ENCODE results near the gene ROPN1L.
A peak's percentile ranks its signal among the peaks of the same experiment; 100 is the strongest.

Gene ROPN1L

DNA sequence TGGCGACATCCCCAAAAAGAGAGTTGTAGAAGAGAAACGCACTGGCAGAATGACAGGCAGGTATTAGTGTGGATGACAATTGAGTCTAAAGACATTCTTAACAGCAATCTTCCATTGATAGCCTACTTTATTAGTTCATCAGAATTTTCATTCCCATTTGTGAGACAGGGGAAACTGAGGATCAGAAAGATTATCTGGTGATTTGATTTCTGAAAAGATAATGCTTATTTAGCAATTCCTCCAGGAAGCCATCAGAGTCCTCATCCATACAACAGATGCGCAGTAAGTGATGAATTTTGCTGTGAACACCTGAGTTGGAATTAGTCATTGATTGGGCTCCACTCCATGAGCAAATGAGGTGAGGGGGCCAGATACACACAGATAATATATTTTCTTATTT is 64.9 kb downstream of the ROPN1L start:
- Histone ChIP-seq H2BK120ac (ENCODE audit: insufficient read depth, low read length, poor library complexity) (no peak overlapping the region), H3K18ac (ENCODE audit: low read length) (no peak overlapping the region), H3K4me1 (ENCODE audit: control insufficient read depth in 1 of 2, insufficient read depth in 2 of 2, low read length in 2 of 2) (peaks cover 6 to 14% of the 10 kb centered on the region in 2 experiments), H3K14ac (ENCODE audit: low read length) (no peak overlapping the region), H2BK5ac (ENCODE audit: low read depth, low read length, poor library complexity) (no peak overlapping the region), H3K27ac (ENCODE audit: low read depth, low read length) (no peak overlapping the region), H3K9me3 (ENCODE audit: insufficient read depth, low read depth, low read length) (no peaks in the 10 kb centered on the region), H4K12ac (ENCODE audit: low read depth, low read length) (no peak overlapping the region), H4K91ac (ENCODE audit: low read depth, low read length) (no peak overlapping the region), H3K4me2 (ENCODE audit: low read length) (no peak overlapping the region), H3K4ac (ENCODE audit: low read depth, low read length) (no peak overlapping the region), H3K36me3 (ENCODE audit: control insufficient read depth in 1 of 2, insufficient read depth in 2 of 2, low read length in 2 of 2) (no peaks in the 10 kb centered on the region), H4K8ac (ENCODE audit: low read depth, low read length) (no peak overlapping the region), H2AFZ (ENCODE audit: insufficient read depth, low read length, poor library complexity) (no peak overlapping the region), H2AK5ac (ENCODE audit: low read length) (no peak overlapping the region), H3K27me3 (ENCODE audit: insufficient read depth, low read length) (no peaks in the 10 kb centered on the region), H2BK12ac (ENCODE audit: low read length) (no peak overlapping the region), H3K79me2 (ENCODE audit: control insufficient read depth, insufficient read depth, low read length, poor library complexity) (no peaks in the 10 kb centered on the region), H3K4me3 (ENCODE audit: low read depth, low read length) (no peak overlapping the region), H3K9ac (ENCODE audit: low read length) (no peak overlapping the region), H3K79me1 (ENCODE audit: low read length) (peaks cover 3% of the 10 kb centered on the region), H3K23ac (ENCODE audit: low read length) (no peak overlapping the region)
- no CpG with 5 or more reads among the region's 3 CpGs for WGBS (ENCODE audit: extremely low coverage, insufficient coverage, insufficient read length)
- DNase-seq, result no peak

GRCh38 chr5:10507575-10508096 is 66.0 kb downstream of the ROPN1L start:
- no CpG with 5 or more reads among the region's 3 CpGs for WGBS (ENCODE audit: extremely low coverage, insufficient coverage, insufficient read length)
- H3K4me2 ChIP-seq (ENCODE audit: low read length), result no peak overlapping the region
- H3K27me3 ChIP-seq (ENCODE audit: insufficient read depth, low read length), result no peaks in the 10 kb centered on the region
- H2AK5ac ChIP-seq (ENCODE audit: low read length), result no peak overlapping the region
- H3K4me3 ChIP-seq (ENCODE audit: low read depth, low read length), result no peak overlapping the region
- DNase-seq, result no peak
- H3K9ac ChIP-seq (ENCODE audit: low read length), result no peak overlapping the region
- H2BK120ac ChIP-seq (ENCODE audit: insufficient read depth, low read length, poor library complexity), result no peak overlapping the region
- H2AFZ ChIP-seq (ENCODE audit: insufficient read depth, low read length, poor library complexity), result no peak overlapping the region
- peaks cover 6 to 17% of the 10 kb centered on the region in 2 experiments for H3K4me1 ChIP-seq (ENCODE audit: control insufficient read depth in 1 of 2, insufficient read depth in 2 of 2, low read length in 2 of 2)
- H3K4ac ChIP-seq (ENCODE audit: low read depth, low read length), result no peak overlapping the region
- H2BK12ac ChIP-seq (ENCODE audit: low read length), result no peak overlapping the region
- H3K14ac ChIP-seq (ENCODE audit: low read length), result no peak overlapping the region
- H3K36me3 ChIP-seq (ENCODE audit: control insufficient read depth in 1 of 2, insufficient read depth in 2 of 2, low read length in 2 of 2), result no peaks in the 10 kb centered on the region
- H3K9me3 ChIP-seq (ENCODE audit: insufficient read depth, low read depth, low read length), result peaks cover 2% of the 10 kb centered on the region
- H2BK5ac ChIP-seq (ENCODE audit: low read depth, low read length, poor library complexity), result no peak overlapping the region
- no peak overlapping the region for H3K23ac ChIP-seq (ENCODE audit: low read length)
- peaks cover 3% of the 10 kb centered on the region for H3K79me1 ChIP-seq (ENCODE audit: low read length)
- H3K79me2 ChIP-seq (ENCODE audit: control insufficient read depth, insufficient read depth, low read length, poor library complexity), result no peaks in the 10 kb centered on the region
- no peak overlapping the region for H4K12ac ChIP-seq (ENCODE audit: low read depth, low read length)
- no peak overlapping the region for H4K8ac ChIP-seq (ENCODE audit: low read depth, low read length)
- no peak overlapping the region for H3K18ac ChIP-seq (ENCODE audit: low read length)
- peak overlapping the region; percentile 42 for H3K27ac ChIP-seq (ENCODE audit: low read depth, low read length)
- H4K91ac ChIP-seq (ENCODE audit: low read depth, low read length), result peak overlapping the region; percentile 38

DNA sequence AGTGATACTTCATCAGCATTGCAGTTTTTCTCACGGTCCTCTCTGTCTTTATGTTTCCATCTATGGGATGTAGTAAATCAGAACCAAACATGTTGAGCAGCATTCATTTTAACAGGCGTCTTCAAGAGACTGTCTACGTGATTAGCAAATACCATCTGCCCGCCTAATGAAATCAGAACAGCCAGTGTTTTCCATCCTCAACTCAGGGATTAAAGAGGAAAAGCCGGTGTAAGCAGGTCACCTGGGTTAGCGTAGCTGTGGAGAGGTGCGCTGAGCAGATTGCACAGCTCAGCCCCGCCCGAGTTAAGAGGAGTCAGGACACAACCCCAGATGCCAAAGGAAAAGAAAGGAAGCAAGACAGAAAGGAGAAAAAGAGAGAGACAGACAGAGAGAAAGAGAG is 67.9 kb downstream of the ROPN1L start:
- H3K36me3 ChIP-seq (ENCODE audit: control insufficient read depth in 1 of 2, insufficient read depth in 2 of 2, low read length in 2 of 2), result no peaks in the 10 kb centered on the region
- peaks cover 2% of the 10 kb centered on the region for H3K9me3 ChIP-seq (ENCODE audit: insufficient read depth, low read depth, low read length)
- no peaks in the 10 kb centered on the region for H3K27me3 ChIP-seq (ENCODE audit: insufficient read depth, low read length)
- H3K4me1 ChIP-seq (ENCODE audit: control insufficient read depth in 1 of 2, insufficient read depth in 2 of 2, low read length in 2 of 2), result peaks cover 16 to 25% of the 10 kb centered on the region in 2 experiments
- H3K4ac ChIP-seq (ENCODE audit: low read depth, low read length), result no peak overlapping the region
- H3K79me2 ChIP-seq (ENCODE audit: control insufficient read depth, insufficient read depth, low read length, poor library complexity), result no peaks in the 10 kb centered on the region
- H3K27ac ChIP-seq (ENCODE audit: low read depth, low read length), result no peak overlapping the region
- DNase-seq, result peak in 1 of 2 donors; percentile 27
- no peak overlapping the region for H3K23ac ChIP-seq (ENCODE audit: low read length)
- no peak overlapping the region for H2BK120ac ChIP-seq (ENCODE audit: insufficient read depth, low read length, poor library complexity)
- H4K91ac ChIP-seq (ENCODE audit: low read depth, low read length), result no peak overlapping the region
- H2BK12ac ChIP-seq (ENCODE audit: low read length), result peak overlapping the region; percentile 68
- no peak overlapping the region for H2AK5ac ChIP-seq (ENCODE audit: low read length)
- no peak overlapping the region for H4K12ac ChIP-seq (ENCODE audit: low read depth, low read length)
- no peak overlapping the region for H3K9ac ChIP-seq (ENCODE audit: low read length)
- H3K4me3 ChIP-seq (ENCODE audit: low read depth, low read length), result no peak overlapping the region
- WGBS (ENCODE audit: extremely low coverage, insufficient coverage, insufficient read length), result no CpG with 5 or more reads among the region's 9 CpGs
- H3K79me1 ChIP-seq (ENCODE audit: low read length), result peaks cover 11% of the 10 kb centered on the region
- H3K18ac ChIP-seq (ENCODE audit: low read length), result no peak overlapping the region
- no peak overlapping the region for H2AFZ ChIP-seq (ENCODE audit: insufficient read depth, low read length, poor library complexity)
- H2BK5ac ChIP-seq (ENCODE audit: low read depth, low read length, poor library complexity), result no peak overlapping the region
- no peak overlapping the region for H3K4me2 ChIP-seq (ENCODE audit: low read length)
- no peak overlapping the region for H4K8ac ChIP-seq (ENCODE audit: low read depth, low read length)
- H3K14ac ChIP-seq (ENCODE audit: low read length), result no peak overlapping the region

- Histone ChIP-seq H4K91ac (ENCODE audit: low read depth, low read length) (peak overlapping the region; percentile 39), H2AK5ac (ENCODE audit: low read length) (no peak overlapping the region), H3K18ac (ENCODE audit: low read length) (no peak overlapping the region), H3K23ac (ENCODE audit: low read length) (no peak overlapping the region), H2BK120ac (ENCODE audit: insufficient read depth, low read length, poor library complexity) (no peak overlapping the region), H4K12ac (ENCODE audit: low read depth, low read length) (no peak overlapping the region), H3K4me2 (ENCODE audit: low read length) (no peak overlapping the region), H2BK12ac (ENCODE audit: low read length) (peak overlapping the region; percentile 52), H3K9ac (ENCODE audit: low read length) (no peak overlapping the region), H3K4me3 (ENCODE audit: low read depth, low read length) (no peak overlapping the region), H3K4ac (ENCODE audit: low read depth, low read length) (no peak overlapping the region), H3K4me1 (ENCODE audit: control insufficient read depth in 1 of 2, insufficient read depth in 2 of 2, low read length in 2 of 2) (peaks cover 16 to 25% of the 10 kb centered on the region in 2 experiments), H3K79me1 (ENCODE audit: low read length) (peaks cover 10% of the 10 kb centered on the region), H4K8ac (ENCODE audit: low read depth, low read length) (no peak overlapping the region), H3K14ac (ENCODE audit: low read length) (no peak overlapping the region), H3K79me2 (ENCODE audit: control insufficient read depth, insufficient read depth, low read length, poor library complexity) (no peaks in the 10 kb centered on the region), H3K27me3 (ENCODE audit: insufficient read depth, low read length) (no peaks in the 10 kb centered on the region), H3K9me3 (ENCODE audit: insufficient read depth, low read depth, low read length) (peaks cover 2% of the 10 kb centered on the region), H2BK5ac (ENCODE audit: low read depth, low read length, poor library complexity) (no peak overlapping the region), H3K36me3 (ENCODE audit: control insufficient read depth in 1 of 2, insufficient read depth in 2 of 2, low read length in 2 of 2) (no peaks in the 10 kb centered on the region), H2AFZ (ENCODE audit: insufficient read depth, low read length, poor library complexity) (no peak overlapping the region), H3K27ac (ENCODE audit: low read depth, low read length) (no peak overlapping the region)
- DNase-seq, result no peak
- WGBS (ENCODE audit: extremely low coverage, insufficient coverage, insufficient read length), result no CpG with 5 or more reads among the region's 10 CpGs
Observed at GRCh38 chr5:10511741-10512640, 70.3 kb downstream of the ROPN1L start.
